Measurements from ENCODE around the gene MAP4K4. TPM values are rescaled to one million over a fixed set of nuclear protein-coding genes. Genes with fewer than 3 reads are reported as not detected.

MAP4K4 gene
- total RNA-seq, 8 experiments from 2014 or later: 72.4 to 551 (median 123) TPM

- peaks cover 34 to 37% of the 10 kb centered on the region in 2 donors for H3K4me1 ChIP-seq (replicated peaks in 1 of 2)
- ATAC-seq (replicated peaks in 6 of 8): no peak
- no peak overlapping the region for H3K4me3 ChIP-seq
- WGBS, 10 experiments: 63 to 100% (median 92%) methylated on average over 1 to 9 of the region's 9 CpGs
- H3K27ac ChIP-seq: no peak overlapping the region
- in situ Hi-C loops (cut with MboI; ENCODE audit: low pct_unique_long_range_greater_than_20kb in 2 of 9, low sequenced_read_pairs in 9 of 9, unreplicated experiment in 9 of 9): no loop called here
Observed at GRCh38 chr2:101731221-101732054, 33.9 kb downstream of the MAP4K4 start.

DNA sequence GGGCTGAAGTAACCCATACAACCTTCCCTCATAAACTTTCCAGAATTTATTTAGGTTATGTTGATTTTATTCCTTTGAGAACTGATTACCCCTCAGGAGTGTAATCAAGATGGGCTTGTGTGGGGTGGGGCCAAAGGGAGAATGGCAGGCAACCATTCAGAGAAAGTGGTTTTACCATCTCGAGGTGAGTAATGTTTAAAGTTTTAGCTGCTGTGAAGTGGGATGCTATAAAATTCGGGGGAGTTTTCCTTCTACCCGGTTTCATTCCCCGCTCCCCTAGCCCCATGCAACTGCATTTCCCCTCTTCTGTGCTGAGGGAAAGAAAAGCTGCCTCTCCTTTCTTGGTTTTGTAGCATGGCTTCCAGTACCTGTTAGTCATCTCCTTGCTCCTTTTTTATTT lies 34.7 kb downstream of the MAP4K4 start:
- Histone ChIP-seq H3K4me3 (no peak overlapping the region), H3K4me1 (replicated peaks in 1 of 2) (peaks cover 40 to 44% of the 10 kb centered on the region in 2 donors), H3K27ac (no peak overlapping the region)
- WGBS, 10 experiments: 40 to 95% (median 83%) methylated on average over 1 to 3 of the region's 4 CpGs; no CpG with 5 or more reads in 5 of the 10 experiments
- peak in 1 of 8 experiments; percentile 5 for ATAC-seq (replicated peaks in 6 of 8)
- in situ Hi-C loops (cut with MboI; ENCODE audit: low pct_unique_long_range_greater_than_20kb in 2 of 9, low sequenced_read_pairs in 9 of 9, unreplicated experiment in 9 of 9): no loop called here

DNA sequence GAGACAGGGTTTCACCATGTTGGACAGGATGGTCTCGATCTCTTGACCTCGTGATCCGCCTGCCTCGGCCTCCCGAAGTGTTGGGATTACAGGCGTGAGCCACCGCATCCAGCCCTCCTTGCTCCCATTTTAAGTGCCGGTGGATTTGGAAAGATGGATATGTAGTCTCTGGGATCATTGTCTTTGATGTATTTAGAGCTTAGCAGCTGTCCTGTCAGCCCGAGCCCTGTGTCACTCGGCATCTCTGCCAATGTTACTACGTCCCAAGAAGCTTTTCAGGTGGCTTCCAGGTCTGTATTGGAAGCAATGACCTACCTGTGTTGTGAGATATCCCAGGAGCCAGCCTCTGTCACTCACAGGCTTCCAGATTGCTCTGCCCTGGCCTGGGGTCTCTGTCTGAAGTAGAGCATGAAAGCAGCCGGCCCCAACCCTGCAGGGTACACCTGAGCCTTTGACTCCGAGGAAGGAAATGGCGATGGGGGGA lies 35.3 kb downstream of the MAP4K4 start:
- in situ Hi-C loops (cut with MboI; ENCODE audit: low pct_unique_long_range_greater_than_20kb in 2 of 9, low sequenced_read_pairs in 9 of 9, unreplicated experiment in 9 of 9): no loop called here
- WGBS, 10 experiments: 86 to 100% (median 93%) methylated on average over 1 to 11 of the region's 14 CpGs; no CpG with 5 or more reads in 5 of the 10 experiments
- ATAC-seq (replicated peaks in 6 of 8): no peak
- peak overlapping the region in 1 of 2 donors; percentile 50 for H3K27ac ChIP-seq
- H3K4me3 ChIP-seq: no peak overlapping the region
- peaks cover 40 to 44% of the 10 kb centered on the region in 2 donors for H3K4me1 ChIP-seq (replicated peaks in 1 of 2)

DNA sequence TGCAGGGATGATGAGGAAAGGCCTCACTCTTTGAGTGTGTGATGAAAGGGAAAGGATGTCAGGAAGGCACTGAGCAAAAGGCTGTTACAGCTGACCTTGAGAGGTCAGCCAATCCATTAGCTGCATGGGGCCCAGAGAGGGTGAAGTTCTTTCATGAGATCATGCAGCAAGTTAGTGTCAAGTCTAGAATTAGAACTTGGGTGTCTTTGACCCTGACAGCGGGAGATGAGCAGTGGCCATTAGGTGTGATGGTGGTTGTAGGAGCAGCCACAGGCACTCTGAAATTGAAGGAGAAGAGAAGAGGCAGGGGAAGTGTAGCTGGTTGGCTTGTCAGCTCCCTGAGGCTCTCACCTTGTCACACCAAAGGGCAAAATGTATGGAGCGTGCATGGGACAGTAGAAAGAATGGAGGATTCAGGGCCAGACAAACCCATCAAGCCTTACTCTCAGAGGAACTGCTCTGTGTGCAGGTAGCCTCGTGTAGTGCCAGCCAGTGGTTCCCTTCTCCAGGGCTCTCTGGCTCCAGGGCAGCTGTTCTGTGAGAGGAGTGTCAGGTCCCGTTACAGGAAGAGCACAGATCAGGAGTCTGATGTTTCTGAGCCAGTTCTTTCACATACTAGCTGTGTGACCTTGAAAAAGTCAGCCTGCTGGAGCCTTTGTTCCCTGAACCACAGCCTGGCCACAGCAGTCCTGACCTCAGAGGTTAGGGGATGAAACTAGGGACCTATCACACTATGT lies 35.9 kb downstream of the MAP4K4 start:
- Histone ChIP-seq H3K4me3 (no peak overlapping the region), H3K4me1 (replicated peaks in 1 of 2) (peaks cover 40 to 44% of the 10 kb centered on the region in 2 donors), H3K27ac (peak overlapping the region in 1 of 2 donors; percentile 50)
- WGBS, 10 experiments: 29 to 100% (median 80%) methylated on average over 1 to 4 of the region's 4 CpGs; no CpG with 5 or more reads in 4 of the 10 experiments
- peak in 6 of 8 experiments; percentile 4 to 74 (median 39) for ATAC-seq (replicated peaks in 6 of 8)
- in situ Hi-C loops (cut with MboI; ENCODE audit: low pct_unique_long_range_greater_than_20kb in 2 of 9, low sequenced_read_pairs in 9 of 9, unreplicated experiment in 9 of 9): no loop called here

DNA sequence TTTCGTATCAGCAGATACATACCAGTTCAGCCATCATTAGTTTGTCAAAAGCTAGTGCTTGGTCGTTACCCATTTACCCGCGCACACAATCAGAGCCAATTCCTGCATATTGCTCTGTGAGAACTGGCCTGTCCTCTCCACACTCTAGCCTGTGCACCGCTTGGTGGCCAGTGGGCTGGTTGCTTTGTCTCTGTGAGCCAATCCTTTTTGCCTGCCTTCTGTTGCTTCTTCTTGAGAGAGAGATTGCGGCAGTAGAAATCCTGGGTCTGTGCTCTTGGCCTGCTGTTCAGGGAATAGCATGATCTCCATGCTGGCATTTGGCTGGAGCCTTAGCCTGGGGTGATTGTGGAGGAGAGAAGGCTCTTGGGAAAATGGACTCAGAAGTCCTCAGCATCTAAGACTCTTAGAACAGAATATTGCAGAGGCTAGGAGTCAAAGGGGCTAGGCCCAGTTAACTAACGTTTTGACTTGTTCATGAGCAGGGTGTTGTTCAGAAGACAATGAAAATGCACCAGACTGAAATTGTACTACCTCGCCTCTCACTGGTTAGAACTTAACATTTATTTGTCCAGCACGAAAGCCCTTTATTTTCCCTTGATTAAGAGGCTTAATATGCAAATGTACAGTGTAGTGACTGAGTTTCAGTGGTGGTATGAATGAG lies 37.1 kb downstream of the MAP4K4 start:
- Histone ChIP-seq H3K4me1 (replicated peaks in 1 of 2) (peaks cover 40 to 47% of the 10 kb centered on the region in 2 donors), H3K27ac (no peak overlapping the region), H3K4me3 (no peak overlapping the region)
- in situ Hi-C loops (cut with MboI; ENCODE audit: low pct_unique_long_range_greater_than_20kb in 2 of 9, low sequenced_read_pairs in 9 of 9, unreplicated experiment in 9 of 9): no loop called here
- ATAC-seq (replicated peaks in 6 of 8): peak in 5 of 8 experiments; percentile 7 to 61 (median 28)
- WGBS, 10 experiments: 73 to 100% (median 85%) methylated on average over 1 to 8 of the region's 9 CpGs; no CpG with 5 or more reads in 2 of the 10 experiments

- Histone ChIP-seq H3K4me1 (replicated peaks in 1 of 2) (peaks cover 40 to 47% of the 10 kb centered on the region in 2 donors), H3K4me3 (no peak overlapping the region), H3K27ac (no peak overlapping the region)
- no peak for ATAC-seq (replicated peaks in 6 of 8)
- in situ Hi-C loops (cut with MboI; ENCODE audit: low pct_unique_long_range_greater_than_20kb in 2 of 9, low sequenced_read_pairs in 9 of 9, unreplicated experiment in 9 of 9): no loop called here
Observed at GRCh38 chr2:101735166-101735533, 37.6 kb downstream of the MAP4K4 start.

DNA sequence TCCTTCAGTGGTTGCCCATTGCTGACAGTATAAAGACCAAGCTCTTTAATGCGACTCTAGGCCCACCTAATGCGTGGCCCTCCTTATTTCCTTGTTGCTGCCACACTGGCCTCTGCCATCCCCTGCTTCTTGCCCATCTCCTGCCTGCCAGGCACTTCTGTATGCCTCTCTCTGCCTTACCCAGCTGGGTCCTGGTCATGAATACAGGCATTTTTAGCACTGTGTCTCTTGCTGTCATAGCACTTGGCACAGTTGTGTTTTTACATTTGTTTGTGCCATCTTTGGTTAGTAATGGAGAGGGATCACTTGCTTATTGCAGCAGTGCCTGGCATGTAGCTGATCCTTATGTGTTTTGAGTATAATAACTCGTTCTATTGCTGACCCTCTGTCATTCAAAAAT lies 38.7 kb downstream of the MAP4K4 start:
- Histone ChIP-seq H3K27ac (no peak overlapping the region), H3K4me3 (no peak overlapping the region), H3K4me1 (replicated peaks in 1 of 2) (peaks cover 44 to 47% of the 10 kb centered on the region in 2 donors)
- ATAC-seq (replicated peaks in 6 of 8): peak in 4 of 8 experiments; percentile 4 to 60 (median 27)
- 60 to 100% (median 78%) methylated on average over 1 to 3 of the region's 3 CpGs; no CpG with 5 or more reads in 4 of the 10 experiments for WGBS, 10 experiments
- in situ Hi-C loops (cut with MboI; ENCODE audit: low pct_unique_long_range_greater_than_20kb in 2 of 9, low sequenced_read_pairs in 9 of 9, unreplicated experiment in 9 of 9): no loop called here

- H3K27ac ChIP-seq: no peak overlapping the region
- WGBS, 10 experiments: 0 to 100% (median 80%) methylated on average over 1 of the region's 1 CpG; no CpG with 5 or more reads in 5 of the 10 experiments
- peaks cover 48 to 49% of the 10 kb centered on the region in 2 donors for H3K4me1 ChIP-seq (replicated peaks in 1 of 2)
- in situ Hi-C loops (cut with MboI; ENCODE audit: low pct_unique_long_range_greater_than_20kb in 2 of 9, low sequenced_read_pairs in 9 of 9, unreplicated experiment in 9 of 9): no loop called here
- peak in 3 of 8 experiments; percentile 2 to 36 (median 26) for ATAC-seq (replicated peaks in 6 of 8)
- no peak overlapping the region for H3K4me3 ChIP-seq
Observed at GRCh38 chr2:101736861-101737291, 39.4 kb downstream of the MAP4K4 start.

- WGBS, 10 experiments: 54 to 100% (median 100%) methylated on average over 1 to 3 of the region's 3 CpGs; no CpG with 5 or more reads in 1 of the 10 experiments
- H3K27ac ChIP-seq: no peak overlapping the region
- ATAC-seq (replicated peaks in 6 of 8): peak in 2 of 8 experiments; percentile 47 to 68
- no peak overlapping the region for H3K4me3 ChIP-seq
- peaks cover 53 to 56% of the 10 kb centered on the region in 2 donors for H3K4me1 ChIP-seq (replicated peaks in 1 of 2)
- in situ Hi-C loops (cut with MboI; ENCODE audit: low pct_unique_long_range_greater_than_20kb in 2 of 9, low sequenced_read_pairs in 9 of 9, unreplicated experiment in 9 of 9): no loop called here
Observed at GRCh38 chr2:101737478-101738255, 40.2 kb downstream of the MAP4K4 start.

- Histone ChIP-seq H3K27ac (no peak overlapping the region), H3K4me3 (no peak overlapping the region), H3K4me1 (replicated peaks in 1 of 2) (peaks cover 51 to 53% of the 10 kb centered on the region in 2 donors)
- WGBS, 10 experiments: 78 to 100% (median 100%) methylated on average over 1 to 2 of the region's 2 CpGs; no CpG with 5 or more reads in 3 of the 10 experiments
- in situ Hi-C loops (cut with MboI; ENCODE audit: low pct_unique_long_range_greater_than_20kb in 2 of 9, low sequenced_read_pairs in 9 of 9, unreplicated experiment in 9 of 9): no loop called here
- ATAC-seq (replicated peaks in 6 of 8): no peak
Observed at GRCh38 chr2:101738649-101739048, 41.1 kb downstream of the MAP4K4 start.

- peaks cover 32 to 42% of the 10 kb centered on the region in 2 donors for H3K4me1 ChIP-seq (replicated peaks in 1 of 2)
- in situ Hi-C loops (cut with MboI; ENCODE audit: low pct_unique_long_range_greater_than_20kb in 2 of 9, low sequenced_read_pairs in 9 of 9, unreplicated experiment in 9 of 9): no loop called here
- WGBS, 10 experiments: 63 to 100% (median 100%) methylated on average over 1 of the region's 1 CpG; no CpG with 5 or more reads in 2 of the 10 experiments
Observed at GRCh38 chr2:101740555-101740964, 43.1 kb downstream of the MAP4K4 start.

More at GRCh38 chr2:101740555-101740964, 43.1 kb downstream of the MAP4K4 start:
- ATAC-seq (replicated peaks in 6 of 8): peak in 1 of 8 experiments; percentile 38
- no peak overlapping the region for H3K4me3 ChIP-seq
- H3K27ac ChIP-seq: no peak overlapping the region
